Fibroblast of lung (primary cell): ENCODE results near the gene AGPAT4. TPM values are rescaled to one million over a fixed set of nuclear protein-coding genes. Genes with fewer than 3 reads are reported as not detected.

Source experiments
- DNase-seq, 2 donors: peaks; one replicate each; pipeline versions ENCODE4 v3.0.0 to v3.0.0-alpha.2; 2010; ENCODE audit warnings: low read depth in 2 of 2
- H2AFZ ChIP-seq: 2 replicates; pipeline ENCODE4 v1.5.1; 2012; ENCODE audit warnings: low read length, control low read depth, inconsistent platforms
- H3K27ac ChIP-seq: 2 replicates; pipeline ENCODE4 v1.5.1; 2011; ENCODE audit warnings: low read length, control low read depth; ENCODE audit not compliant: insufficient read depth
- H3K27me3 ChIP-seq: 2 replicates; pipeline ENCODE4 v1.5.1; 2011; ENCODE audit warnings: mild to moderate bottlenecking, low read length; ENCODE audit not compliant: control insufficient read depth, insufficient read depth
- H3K36me3 ChIP-seq: 2 replicates; pipeline ENCODE4 v1.5.1; 2011; ENCODE audit warnings: low read length; ENCODE audit not compliant: control insufficient read depth, insufficient read depth
- H3K4me1 ChIP-seq: 2 replicates; pipeline ENCODE4 v1.5.1; 2011; ENCODE audit warnings: low read length; ENCODE audit not compliant: control insufficient read depth, insufficient read depth; ENCODE audit errors: extremely low read depth
- H3K4me2 ChIP-seq: 2 replicates; pipeline ENCODE4 v1.5.1; 2011; ENCODE audit warnings: low read length, control low read depth; ENCODE audit not compliant: insufficient read depth; ENCODE audit errors: extremely low read depth
- H3K4me3 ChIP-seq, 4 experiments: fragments of 200-600 bp in 1 of 4; sonication (generic) in 1 of 4; replicated peaks in 1 of 4; 2 replicates each; pipeline ENCODE4 v1.5.1; 2011 to 2016; ENCODE audit warnings: low read length in 4 of 4, low read depth in 3 of 4, mild to moderate bottlenecking in 3 of 4, control low read depth in 2 of 4, inconsistent platforms in 1 of 4, mixed read lengths in 1 of 4; ENCODE audit not compliant: insufficient read depth in 1 of 4; ENCODE audit errors: control extremely low read depth in 1 of 4
- H3K79me2 ChIP-seq: 2 replicates; pipeline ENCODE4 v1.5.1; 2012; ENCODE audit warnings: mild to moderate bottlenecking, low read length, inconsistent platforms; ENCODE audit not compliant: control insufficient read depth, insufficient read depth
- H3K9ac ChIP-seq: 2 replicates; pipeline ENCODE4 v1.5.1; 2011; ENCODE audit warnings: mild to moderate bottlenecking, low read length, control low read depth; ENCODE audit not compliant: insufficient read depth
- H3K9me3 ChIP-seq: 2 replicates; pipeline ENCODE4 v1.5.1; 2012; ENCODE audit warnings: low read depth, low read length; ENCODE audit not compliant: control insufficient read depth, insufficient read depth
- H4K20me1 ChIP-seq: 2 replicates; pipeline ENCODE4 v1.5.1; 2011; ENCODE audit warnings: low read length; ENCODE audit not compliant: control insufficient read depth, insufficient read depth; ENCODE audit errors: extremely low read depth
- EZH2 ChIP-seq: IDR thresholded peaks from 2 replicates; pipeline ENCODE4 v1.5.1; 2012; ENCODE audit warnings: low read length, control low read depth, mild to moderate bottlenecking; ENCODE audit errors: missing control alignments
- polyA plus RNA-seq, 2 donors: library from polyadenylated mRNA; depleted of rRNA in 1 of 2; stranded (reverse) in 1 of 2; unstranded in 1 of 2; fragments of >200 nt; gene quantifications; 2 replicates each; pipeline ENCODE4 v1.2.1, GENCODE V29; 2011 to 2012; ENCODE audit warnings: missing spikeins in 1 of 2
- total RNA-seq: library from RNA; depleted of rRNA; stranded (reverse); fragments of >200 nt; gene quantifications from 2 replicates; pipeline ENCODE4 v1.2.1, GENCODE V29; 2014
- TF ChIP-seq, protein P1 (sequence below), 2 donors: IDR thresholded peaks in 1 of 2; conservative IDR thresholded peaks in 1 of 2; 1 replicate in 1 of 2; 2 replicates in 1 of 2; pipeline ENCODE4 v1.5.1; 2011 to 2012; ENCODE audit warnings: low read length in 2 of 2, control low read depth in 1 of 2, inconsistent platforms in 1 of 2, low read depth in 1 of 2, mild to moderate bottlenecking in 1 of 2

AGPAT4 gene
- total and polyA plus RNA-seq, 2 donors (not counting 1 experiment from before 2014, with no cell fraction given), result 4.7 to 8.4 TPM

DNA sequence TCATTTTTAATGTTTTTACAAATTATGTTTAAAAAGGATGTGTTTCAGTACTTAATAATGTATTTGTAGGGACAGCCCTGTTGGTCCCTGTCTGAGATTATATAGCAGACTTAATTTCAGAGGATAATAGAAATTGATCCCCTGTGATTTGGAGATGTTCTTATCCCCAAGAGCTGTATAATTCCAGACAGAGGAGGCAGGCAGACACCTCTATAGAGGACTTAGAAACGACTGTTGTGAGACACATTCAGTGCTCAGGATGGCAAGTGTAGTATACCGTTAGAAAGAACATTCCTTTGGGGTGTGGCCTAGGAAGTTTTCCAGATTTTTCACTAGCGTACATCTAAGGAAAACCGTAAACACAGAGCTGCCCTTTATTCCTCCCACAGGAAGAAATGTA, 164.5 kb downstream of the AGPAT4 start:
- Histone ChIP-seq H3K36me3 (peaks cover 22% of the 10 kb centered on the region), H2AFZ (no peak overlapping the region), H3K4me2 (no peak overlapping the region), H3K4me3 (no peak overlapping the region), H3K9me3 (no peaks in the 10 kb centered on the region), H3K9ac (no peak overlapping the region), H4K20me1 (no peaks in the 10 kb centered on the region), H3K4me1 (peaks cover 4% of the 10 kb centered on the region), H3K27me3 (no peaks in the 10 kb centered on the region), H3K27ac (no peak overlapping the region), H3K79me2 (no peaks in the 10 kb centered on the region)
- no peak for DNase-seq
- TF ChIP-seq EZH2, result no peak
- TF ChIP-seq, protein P1, sequence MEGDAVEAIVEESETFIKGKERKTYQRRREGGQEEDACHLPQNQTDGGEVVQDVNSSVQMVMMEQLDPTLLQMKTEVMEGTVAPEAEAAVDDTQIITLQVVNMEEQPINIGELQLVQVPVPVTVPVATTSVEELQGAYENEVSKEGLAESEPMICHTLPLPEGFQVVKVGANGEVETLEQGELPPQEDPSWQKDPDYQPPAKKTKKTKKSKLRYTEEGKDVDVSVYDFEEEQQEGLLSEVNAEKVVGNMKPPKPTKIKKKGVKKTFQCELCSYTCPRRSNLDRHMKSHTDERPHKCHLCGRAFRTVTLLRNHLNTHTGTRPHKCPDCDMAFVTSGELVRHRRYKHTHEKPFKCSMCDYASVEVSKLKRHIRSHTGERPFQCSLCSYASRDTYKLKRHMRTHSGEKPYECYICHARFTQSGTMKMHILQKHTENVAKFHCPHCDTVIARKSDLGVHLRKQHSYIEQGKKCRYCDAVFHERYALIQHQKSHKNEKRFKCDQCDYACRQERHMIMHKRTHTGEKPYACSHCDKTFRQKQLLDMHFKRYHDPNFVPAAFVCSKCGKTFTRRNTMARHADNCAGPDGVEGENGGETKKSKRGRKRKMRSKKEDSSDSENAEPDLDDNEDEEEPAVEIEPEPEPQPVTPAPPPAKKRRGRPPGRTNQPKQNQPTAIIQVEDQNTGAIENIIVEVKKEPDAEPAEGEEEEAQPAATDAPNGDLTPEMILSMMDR (conservative IDR thresholded peaks at IDR 0.05 in 1 of 2, IDR thresholded peaks at IDR 0.05 in 1 of 2; ENCODE audit: low read depth in 1 of 2, low read length in 2 of 2), result no peak

DNA sequence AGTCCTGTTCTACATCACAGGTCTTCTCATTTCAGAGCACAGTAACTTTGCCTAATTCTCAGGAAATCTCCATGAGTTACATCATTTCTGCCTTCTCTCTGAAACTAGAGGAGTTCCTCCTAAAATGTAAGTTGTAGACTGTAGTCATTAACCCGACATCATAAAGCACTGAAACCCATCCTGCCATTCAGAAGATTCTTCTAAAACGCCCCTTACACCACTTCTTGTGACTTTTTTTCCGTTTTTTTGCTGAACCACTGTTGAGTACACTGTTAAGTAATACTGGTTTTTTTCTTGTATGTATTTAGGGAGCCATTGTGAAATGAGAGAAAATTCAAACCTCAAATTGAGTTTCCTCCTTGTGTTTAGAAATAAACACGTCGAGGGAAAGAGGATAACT, 164.9 kb downstream of the AGPAT4 start:
- Histone ChIP-seq H3K79me2 (no peaks in the 10 kb centered on the region), H3K4me1 (peaks cover 4% of the 10 kb centered on the region), H2AFZ (no peak overlapping the region), H3K4me3 (no peak overlapping the region), H3K36me3 (peaks cover 22% of the 10 kb centered on the region), H3K27me3 (no peaks in the 10 kb centered on the region), H3K4me2 (no peak overlapping the region), H4K20me1 (no peaks in the 10 kb centered on the region), H3K27ac (no peak overlapping the region), H3K9me3 (no peaks in the 10 kb centered on the region), H3K9ac (no peak overlapping the region)
- DNase-seq, result no peak
- TF ChIP-seq EZH2, result no peak
- TF ChIP-seq, protein P1 (conservative IDR thresholded peaks at IDR 0.05 in 1 of 2, IDR thresholded peaks at IDR 0.05 in 1 of 2; ENCODE audit: low read depth in 1 of 2, low read length in 2 of 2), result no peak

GRCh38 chr6:161107779-161108730, 165.8 kb downstream of the AGPAT4 start:
- H3K36me3 ChIP-seq, result peaks cover 19% of the 10 kb centered on the region
- TF ChIP-seq EZH2, result no peak
- TF ChIP-seq, protein P1 (conservative IDR thresholded peaks at IDR 0.05 in 1 of 2, IDR thresholded peaks at IDR 0.05 in 1 of 2; ENCODE audit: low read depth in 1 of 2, low read length in 2 of 2), result no peak
- H3K9me3 ChIP-seq, result no peaks in the 10 kb centered on the region

More at GRCh38 chr6:161107779-161108730, 165.8 kb downstream of the AGPAT4 start:
- H3K4me3 ChIP-seq, result no peak overlapping the region
- H3K4me1 ChIP-seq, result peaks cover 4% of the 10 kb centered on the region
- H3K27ac ChIP-seq, result no peak overlapping the region
- no peaks in the 10 kb centered on the region for H4K20me1 ChIP-seq
- no peak for DNase-seq
- H3K79me2 ChIP-seq, result no peaks in the 10 kb centered on the region
- no peaks in the 10 kb centered on the region for H3K27me3 ChIP-seq
- H3K4me2 ChIP-seq, result no peak overlapping the region
- H3K9ac ChIP-seq, result no peak overlapping the region
- H2AFZ ChIP-seq, result no peak overlapping the region
